A549 (cell line): ENCODE measurements around the gene SAMD7.

Source experiments
- CEBPB ChIP-seq, 2 experiments: fragments of >200 bp in 1 of 2; sonication (Bioruptor Twin) in 1 of 2; formaldehyde crosslinking in 1 of 2; IDR thresholded peaks; 2 replicates each; pipeline ENCODE4 v1.6.1; 2012 to 2016
- POLR2A ChIP-seq: IDR thresholded peaks from 2 replicates; pipeline ENCODE4 v1.6.1; 2012; ENCODE audit warnings: mild to moderate bottlenecking, low read length
- TF ChIP-seq, protein P1 (sequence below): fragments of 200-600 bp; sonication (generic); IDR thresholded peaks from 2 replicates; pipeline ENCODE4 v1.6.1; 2016; ENCODE audit warnings: antibody characterized with exemption, mild to moderate bottlenecking, moderate library complexity
- TF ChIP-seq, protein P2 (sequence below): fragments of >200 bp; sonication (Bioruptor Twin); formaldehyde crosslinking; IDR thresholded peaks from 3 replicates; pipeline ENCODE4 v1.5.1; 2016

DNA sequence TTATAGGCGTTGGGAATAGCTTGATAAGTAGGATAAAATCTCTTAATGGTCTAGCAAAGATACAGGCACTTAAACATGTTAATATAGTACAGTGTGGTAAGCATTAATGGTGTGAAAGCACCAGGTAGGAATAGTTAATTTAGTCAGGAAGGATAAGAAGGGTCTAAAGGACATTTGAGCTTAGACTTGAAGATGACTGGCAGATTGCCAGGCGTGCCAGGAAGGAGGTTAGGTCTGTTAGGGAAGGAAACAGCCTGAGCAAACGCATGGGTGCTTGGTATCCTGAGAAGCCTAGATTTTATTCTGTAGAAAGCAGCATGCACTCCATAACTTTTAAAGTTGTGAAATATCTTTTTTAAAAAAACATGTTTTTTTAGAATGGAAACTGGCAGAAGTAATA, 72.9 kb downstream of the SAMD7 start:
- TF ChIP-seq, protein P1, sequence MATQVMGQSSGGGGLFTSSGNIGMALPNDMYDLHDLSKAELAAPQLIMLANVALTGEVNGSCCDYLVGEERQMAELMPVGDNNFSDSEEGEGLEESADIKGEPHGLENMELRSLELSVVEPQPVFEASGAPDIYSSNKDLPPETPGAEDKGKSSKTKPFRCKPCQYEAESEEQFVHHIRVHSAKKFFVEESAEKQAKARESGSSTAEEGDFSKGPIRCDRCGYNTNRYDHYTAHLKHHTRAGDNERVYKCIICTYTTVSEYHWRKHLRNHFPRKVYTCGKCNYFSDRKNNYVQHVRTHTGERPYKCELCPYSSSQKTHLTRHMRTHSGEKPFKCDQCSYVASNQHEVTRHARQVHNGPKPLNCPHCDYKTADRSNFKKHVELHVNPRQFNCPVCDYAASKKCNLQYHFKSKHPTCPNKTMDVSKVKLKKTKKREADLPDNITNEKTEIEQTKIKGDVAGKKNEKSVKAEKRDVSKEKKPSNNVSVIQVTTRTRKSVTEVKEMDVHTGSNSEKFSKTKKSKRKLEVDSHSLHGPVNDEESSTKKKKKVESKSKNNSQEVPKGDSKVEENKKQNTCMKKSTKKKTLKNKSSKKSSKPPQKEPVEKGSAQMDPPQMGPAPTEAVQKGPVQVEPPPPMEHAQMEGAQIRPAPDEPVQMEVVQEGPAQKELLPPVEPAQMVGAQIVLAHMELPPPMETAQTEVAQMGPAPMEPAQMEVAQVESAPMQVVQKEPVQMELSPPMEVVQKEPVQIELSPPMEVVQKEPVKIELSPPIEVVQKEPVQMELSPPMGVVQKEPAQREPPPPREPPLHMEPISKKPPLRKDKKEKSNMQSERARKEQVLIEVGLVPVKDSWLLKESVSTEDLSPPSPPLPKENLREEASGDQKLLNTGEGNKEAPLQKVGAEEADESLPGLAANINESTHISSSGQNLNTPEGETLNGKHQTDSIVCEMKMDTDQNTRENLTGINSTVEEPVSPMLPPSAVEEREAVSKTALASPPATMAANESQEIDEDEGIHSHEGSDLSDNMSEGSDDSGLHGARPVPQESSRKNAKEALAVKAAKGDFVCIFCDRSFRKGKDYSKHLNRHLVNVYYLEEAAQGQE, result no peak
- TF ChIP-seq, protein P2, sequence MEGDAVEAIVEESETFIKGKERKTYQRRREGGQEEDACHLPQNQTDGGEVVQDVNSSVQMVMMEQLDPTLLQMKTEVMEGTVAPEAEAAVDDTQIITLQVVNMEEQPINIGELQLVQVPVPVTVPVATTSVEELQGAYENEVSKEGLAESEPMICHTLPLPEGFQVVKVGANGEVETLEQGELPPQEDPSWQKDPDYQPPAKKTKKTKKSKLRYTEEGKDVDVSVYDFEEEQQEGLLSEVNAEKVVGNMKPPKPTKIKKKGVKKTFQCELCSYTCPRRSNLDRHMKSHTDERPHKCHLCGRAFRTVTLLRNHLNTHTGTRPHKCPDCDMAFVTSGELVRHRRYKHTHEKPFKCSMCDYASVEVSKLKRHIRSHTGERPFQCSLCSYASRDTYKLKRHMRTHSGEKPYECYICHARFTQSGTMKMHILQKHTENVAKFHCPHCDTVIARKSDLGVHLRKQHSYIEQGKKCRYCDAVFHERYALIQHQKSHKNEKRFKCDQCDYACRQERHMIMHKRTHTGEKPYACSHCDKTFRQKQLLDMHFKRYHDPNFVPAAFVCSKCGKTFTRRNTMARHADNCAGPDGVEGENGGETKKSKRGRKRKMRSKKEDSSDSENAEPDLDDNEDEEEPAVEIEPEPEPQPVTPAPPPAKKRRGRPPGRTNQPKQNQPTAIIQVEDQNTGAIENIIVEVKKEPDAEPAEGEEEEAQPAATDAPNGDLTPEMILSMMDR, result no peak
- TF ChIP-seq CEBPB (IDR thresholded peaks at IDR 0.05), result no peak
- TF ChIP-seq POLR2A, result no peak
